ENCODE data around the gene ZNF212.

The ZNF212 gene

GRCh38 chr7:149284850-149285585 is 45.6 kb downstream of the ZNF212 start (continued):
- no peak for TF ChIP-seq GFI1B (tag by site-specific recombination; IDR thresholded peaks at IDR 0.05)
- no peak for TF ChIP-seq REST (tag by site-specific recombination; IDR thresholded peaks at IDR 0.05)
- TF ChIP-seq KLF17 (tag by site-specific recombination; IDR thresholded peaks at IDR 0.05), result peak; percentile 46; the same call in 1 of the 2 replicates
- no peak for TF ChIP-seq KLF7 (tag by site-specific recombination; IDR thresholded peaks at IDR 0.05; ENCODE audit: borderline replicate concordance)
- peak; percentile 63; the same call in 1 of the 2 replicates for TF ChIP-seq CTCF (tag by site-specific recombination; IDR thresholded peaks at IDR 0.05)
- TF ChIP-seq EGR2 (tag by site-specific recombination; IDR thresholded peaks at IDR 0.05; ENCODE audit: low read depth), result 0 out of 2 replicates have a peak, but pooled peaks have one; percentile 21
- no peak for TF ChIP-seq ZBTB1 (tag by site-specific recombination; IDR thresholded peaks at IDR 0.05)
- TF ChIP-seq GLI4 (tag by site-specific recombination; IDR thresholded peaks at IDR 0.05), result no peak
- no peak for TF ChIP-seq MZF1 (tag by site-specific recombination; IDR thresholded peaks at IDR 0.05; ENCODE audit: borderline replicate concordance)
- TF ChIP-seq ZNF76 (tag by site-specific recombination; IDR thresholded peaks at IDR 0.05; ENCODE audit: borderline replicate concordance, low read depth), result no peak
- TF ChIP-seq SP2 (tag by site-specific recombination; IDR thresholded peaks at IDR 0.05), result peak; percentile 98
- TF ChIP-seq ZNF354C (tag by site-specific recombination; IDR thresholded peaks at IDR 0.05; ENCODE audit: borderline replicate concordance, low read depth), result no peak
- TF ChIP-seq ZNF555 (tag by site-specific recombination; conservative IDR thresholded peaks at IDR 0.05), result no peak
- TF ChIP-seq ZNF768 (tag by site-specific recombination; IDR thresholded peaks at IDR 0.05), result no peak
- no peak for TF ChIP-seq PBX3 (CRISPR knock-in tag; IDR thresholded peaks at IDR 0.05)
- TF ChIP-seq ZNF239 (tag by site-specific recombination; IDR thresholded peaks at IDR 0.05), result no peak
- no peak for TF ChIP-seq ZNF639 (tag by site-specific recombination; IDR thresholded peaks at IDR 0.05)
- TF ChIP-seq ZNF585B (tag by site-specific recombination; IDR thresholded peaks at IDR 0.05), result no peak
- TF ChIP-seq ZNF624 (tag by site-specific recombination; IDR thresholded peaks at IDR 0.05), result no peak
- TF ChIP-seq ZNF521 (tag by site-specific recombination; IDR thresholded peaks at IDR 0.05), result no peak
- no peak for TF ChIP-seq ZNF211 (tag by site-specific recombination; IDR thresholded peaks at IDR 0.05; ENCODE audit: low read depth)
- no peak for TF ChIP-seq GLI2 (tag by site-specific recombination; IDR thresholded peaks at IDR 0.05; ENCODE audit: borderline replicate concordance, low read depth)
- TF ChIP-seq INSM2 (tag by site-specific recombination; IDR thresholded peaks at IDR 0.05), result no peak
- TF ChIP-seq KLF9 (tag by site-specific recombination; IDR thresholded peaks at IDR 0.05; ENCODE audit: low read depth), result peak; percentile 70
- no peak for TF ChIP-seq KLF8 (tag by site-specific recombination; IDR thresholded peaks at IDR 0.05)
- TF ChIP-seq ZNF335 (tag by site-specific recombination; conservative IDR thresholded peaks at IDR 0.05), result peak; percentile 75
- 0 out of 2 replicates have a peak, but pooled peaks have one; percentile 33 for TF ChIP-seq SP7 (tag by site-specific recombination; IDR thresholded peaks at IDR 0.05)
- TF ChIP-seq ZNF350 (tag by site-specific recombination; IDR thresholded peaks at IDR 0.05), result no peak
- no peak for TF ChIP-seq ZNF169 (tag by site-specific recombination; IDR thresholded peaks at IDR 0.05)
- TF ChIP-seq ZNF48 (tag by site-specific recombination; IDR thresholded peaks at IDR 0.05), result no peak

All from HEK293 (cell line).